ENCODE results near the gene PFKP.

The PFKP gene

GRCh38 chr10:3072641-3073360 is 5.5 kb downstream of the PFKP start:
- DNase-seq = no peak

DNA sequence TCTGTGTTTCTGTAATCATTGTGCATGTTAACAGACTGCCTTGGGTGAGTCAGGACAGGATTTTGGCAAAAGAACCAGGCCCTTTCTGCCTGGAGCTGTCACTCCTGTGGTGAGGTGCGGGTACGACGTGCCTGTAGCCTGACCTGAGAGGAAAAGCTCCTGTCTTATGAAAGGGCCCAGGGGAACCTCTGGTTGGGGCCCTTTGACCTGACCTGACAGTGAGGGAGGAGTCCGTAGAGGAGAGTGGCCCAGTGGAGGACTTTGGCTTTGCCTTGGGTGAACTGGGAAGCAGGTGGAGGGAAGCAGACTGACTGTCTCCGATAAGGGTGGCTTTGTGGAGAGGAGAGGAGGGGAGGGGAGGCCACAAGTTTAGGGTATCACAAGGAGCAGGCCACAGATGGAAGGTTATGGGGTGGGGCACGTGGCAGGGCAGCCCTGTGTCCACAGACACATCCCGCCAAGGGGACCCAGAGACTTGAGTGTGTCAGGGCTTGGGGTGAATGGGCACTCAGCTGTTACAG is 6.9 kb downstream of the PFKP start:
- no peak for DNase-seq

DNA sequence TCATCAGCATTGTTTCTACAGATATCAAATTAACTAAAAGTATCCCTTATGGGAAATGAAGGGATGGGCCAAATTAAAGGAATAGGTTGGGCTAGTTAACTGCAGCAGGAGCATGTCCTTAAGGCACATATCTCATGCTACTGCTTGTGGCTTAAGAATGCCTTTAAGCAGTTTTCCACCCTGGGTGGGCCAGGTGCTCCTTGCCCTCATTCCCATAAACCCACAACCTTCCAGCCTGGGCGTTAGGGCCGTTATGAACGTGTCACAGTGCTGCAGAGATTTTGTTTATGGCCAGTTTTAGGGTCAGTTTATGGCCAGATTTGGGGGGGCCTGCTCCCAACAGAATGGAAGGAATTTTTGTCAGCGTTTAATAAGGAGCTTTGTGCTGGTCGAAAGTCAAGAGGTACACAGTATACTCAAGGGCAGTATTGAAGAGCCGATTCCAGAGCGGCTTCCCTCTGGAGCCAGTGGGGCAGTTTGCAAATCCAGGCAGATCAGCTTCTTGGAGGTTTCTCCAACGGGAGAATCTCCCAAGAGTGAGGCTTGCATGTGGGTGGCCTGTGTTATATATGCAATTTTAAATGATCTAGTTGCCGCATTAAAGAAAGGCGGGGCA is 7.7 kb downstream of the PFKP start:
- DNase-seq = no peak

DNA sequence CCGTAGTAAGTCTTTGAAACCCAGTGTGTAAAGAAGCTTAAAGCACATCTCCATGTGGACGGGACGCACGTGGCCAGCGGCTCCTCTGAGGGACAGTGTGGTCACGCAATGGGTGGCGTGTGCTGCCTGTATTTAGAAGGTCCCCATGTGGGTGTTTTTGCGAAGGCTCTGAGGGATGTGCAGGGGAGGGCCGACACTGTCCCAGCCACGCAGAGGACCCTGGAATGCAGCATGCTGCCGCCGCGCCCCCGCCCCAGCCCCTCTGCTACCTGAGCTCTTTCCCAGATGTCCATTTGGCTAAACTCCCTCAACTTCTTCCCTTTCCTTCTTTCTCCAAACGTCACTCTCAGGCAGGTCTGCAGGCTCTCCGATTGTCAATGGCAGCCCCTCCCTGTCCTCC is 8.8 kb downstream of the PFKP start:
- no peak for DNase-seq

DNA sequence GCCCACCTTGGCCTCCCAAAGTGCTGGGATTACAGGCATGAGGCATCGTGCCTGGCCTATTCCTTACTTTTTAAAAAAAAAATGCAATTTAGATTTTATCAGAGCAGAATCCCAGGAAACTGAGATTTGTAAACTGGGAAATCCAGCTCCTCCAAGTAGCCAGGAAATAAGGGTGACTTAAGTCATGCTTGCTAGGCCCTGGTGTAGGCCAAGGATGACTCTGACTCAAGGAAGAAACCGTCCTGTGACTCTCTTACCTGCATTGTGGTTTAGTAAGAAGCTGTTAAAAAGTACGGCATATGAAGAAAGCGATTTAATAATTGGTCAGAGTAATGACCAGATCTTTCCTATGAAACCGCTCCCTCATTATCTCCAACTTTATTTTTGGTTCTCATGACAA is 10.2 kb downstream of the PFKP start:
- no peak for DNase-seq

- DNase-seq = no peak
Measured at GRCh38 chr10:3077940-3078630, 10.7 kb downstream of the PFKP start.

DNA sequence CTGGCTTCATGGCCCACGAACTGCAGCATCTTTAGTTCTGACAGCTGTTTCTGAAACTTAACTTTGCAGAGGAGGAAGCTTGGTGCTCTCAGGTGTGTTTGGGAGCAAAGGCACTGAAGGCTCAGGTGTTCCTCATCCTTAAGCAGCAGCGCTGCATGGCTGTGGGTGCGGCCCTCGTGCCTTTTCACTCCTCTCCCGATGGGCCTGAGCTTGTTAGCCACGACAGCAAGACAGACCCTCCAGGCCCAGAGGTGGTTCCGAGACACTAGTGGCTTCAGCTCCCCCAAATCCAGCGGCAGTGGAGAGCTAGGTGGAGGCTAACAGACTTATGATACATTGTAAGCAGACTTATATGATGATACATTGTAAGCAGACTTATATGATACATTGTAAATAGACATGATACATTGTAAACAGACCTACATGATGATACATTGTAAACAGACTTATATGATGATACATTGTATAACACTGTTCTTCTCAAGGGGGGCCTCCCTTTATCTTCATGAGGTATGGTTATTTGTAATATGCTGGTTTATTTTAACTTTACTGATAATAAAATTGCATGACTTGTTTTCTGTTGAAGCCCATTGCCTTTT is 14.1 kb downstream of the PFKP start:
- no peak for DNase-seq

GRCh38 chr10:3082290-3082689 is 14.9 kb downstream of the PFKP start:
- DNase-seq = no peak

DNA sequence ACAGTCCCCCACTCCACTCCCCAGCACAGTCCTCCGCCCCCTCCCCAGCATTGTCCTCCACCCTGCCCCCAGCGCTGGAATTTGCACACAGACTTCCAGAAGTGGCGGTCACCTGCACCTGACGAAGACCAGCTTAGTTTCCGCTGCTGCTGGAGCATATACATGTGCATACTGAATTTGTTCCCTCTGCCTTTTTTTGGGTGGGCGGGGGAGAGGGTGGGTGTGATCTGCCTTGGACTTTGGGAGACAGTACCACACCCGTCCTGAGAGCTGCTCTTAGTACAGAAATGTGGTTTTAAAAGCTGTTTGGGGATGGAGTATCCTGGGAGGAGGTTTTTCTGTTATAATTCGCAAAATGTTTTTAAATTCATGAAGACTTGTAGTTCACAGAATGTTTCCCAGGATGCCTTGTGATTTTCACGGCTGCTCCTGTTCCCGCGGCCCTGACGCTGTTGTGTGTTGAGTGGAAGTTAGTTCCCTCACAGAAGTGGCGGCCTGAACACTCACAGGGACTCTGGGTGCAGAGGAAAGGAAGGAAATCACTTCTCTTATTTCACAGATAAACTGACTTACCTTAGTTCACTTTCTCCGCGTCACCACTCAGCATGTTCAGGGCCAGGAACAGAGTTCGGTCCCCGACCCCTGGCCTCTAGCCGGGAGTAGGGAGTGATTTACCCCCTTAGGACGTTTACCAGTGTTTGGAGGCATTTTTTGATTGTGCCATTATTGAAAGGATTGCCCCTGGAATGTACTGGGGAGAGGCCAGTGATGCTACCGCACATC is 18.6 kb downstream of the PFKP start:
- DNase-seq = no peak

- DNase-seq = no peak
Measured at GRCh38 chr10:3090388-3090787, 23.0 kb downstream of the PFKP start.

DNA sequence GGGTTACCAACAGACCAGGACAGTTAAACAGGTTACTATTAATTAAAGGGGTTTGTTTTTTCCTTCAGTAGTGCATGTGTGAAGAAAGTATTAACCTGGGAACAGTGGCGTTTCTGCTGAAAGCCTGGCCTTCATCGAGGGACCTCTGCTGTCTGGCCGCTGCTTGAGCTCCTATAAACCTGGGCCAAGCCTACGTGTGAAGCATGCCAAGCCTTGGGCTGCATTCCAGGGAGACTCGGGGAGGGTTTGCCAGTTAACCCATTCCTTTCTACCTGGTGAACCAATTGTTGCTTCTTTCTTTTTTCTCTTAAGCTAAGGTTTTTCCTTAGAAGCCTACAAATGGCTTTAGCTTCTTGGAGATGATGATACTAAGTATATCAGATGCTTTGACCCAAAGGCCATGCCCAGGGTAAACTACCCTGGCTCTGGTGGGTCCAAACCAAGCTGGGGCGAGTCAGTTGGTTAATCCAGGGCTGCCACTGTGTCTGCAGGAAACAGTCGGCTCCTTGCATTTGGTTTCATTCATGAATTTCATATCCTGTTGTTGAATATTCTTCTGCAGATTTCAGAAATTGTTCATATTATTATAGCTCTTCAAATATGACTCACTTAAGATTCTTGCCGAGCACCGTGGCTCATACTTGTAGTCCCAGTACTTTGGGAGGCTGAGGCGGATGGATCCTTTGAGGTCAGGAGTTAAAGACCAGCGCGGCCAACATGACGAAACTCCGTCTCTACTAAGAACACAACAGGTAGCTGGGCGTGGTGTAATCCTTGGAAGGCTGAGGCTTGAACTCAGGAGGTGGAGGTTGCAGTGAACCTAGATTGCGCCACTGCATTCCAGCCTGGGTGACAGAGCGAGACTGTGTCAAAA is 23.8 kb downstream of the PFKP start:
- DNase-seq = peak; percentile 55 to 60

DNA sequence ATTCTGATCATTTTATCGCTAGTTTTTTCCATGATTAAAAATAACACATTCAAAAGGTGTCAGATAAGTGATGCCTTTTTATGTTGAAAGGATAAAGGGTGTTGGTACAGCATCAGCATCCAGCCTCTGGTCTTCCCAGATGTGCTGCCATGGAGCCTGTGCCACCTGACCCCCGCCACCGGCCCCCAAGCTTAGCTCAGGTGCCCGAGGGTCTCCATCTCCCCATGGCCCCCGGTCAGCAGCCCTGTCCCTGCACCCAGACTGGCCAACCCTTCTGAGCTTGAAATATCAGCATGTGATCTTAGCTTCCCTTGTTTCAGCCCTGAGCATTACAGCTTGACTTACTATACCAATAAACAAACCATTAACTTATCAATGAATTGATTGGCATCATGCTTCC is 24.6 kb downstream of the PFKP start:
- no peak for DNase-seq

DNA sequence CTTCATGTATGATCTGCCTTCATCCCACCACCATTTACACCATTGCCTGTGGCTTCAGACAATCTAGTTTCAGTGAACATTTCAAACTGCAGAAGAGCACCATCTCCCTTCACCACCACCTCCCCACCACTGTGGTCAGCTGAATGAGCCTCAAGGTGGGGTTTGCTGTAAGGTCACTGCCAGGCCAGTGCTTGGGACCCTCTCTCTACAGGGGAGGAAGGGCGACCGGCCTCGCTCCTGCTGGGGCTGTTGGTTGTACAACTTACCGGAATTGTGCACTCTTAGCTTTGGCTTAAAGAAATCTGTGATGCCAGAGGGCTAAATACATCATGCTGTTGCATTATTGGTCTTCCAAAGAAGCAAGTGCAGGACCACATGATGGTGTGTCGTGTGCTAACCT is 26.6 kb downstream of the PFKP start:
- no peak for DNase-seq

GRCh38 chr10:3094609-3095036 is 27.3 kb downstream of the PFKP start:
- DNase-seq = no peak

GRCh38 chr10:3095373-3096139 is 28.2 kb downstream of the PFKP start:
- DNase-seq = peak; percentile 49 to 63

DNA sequence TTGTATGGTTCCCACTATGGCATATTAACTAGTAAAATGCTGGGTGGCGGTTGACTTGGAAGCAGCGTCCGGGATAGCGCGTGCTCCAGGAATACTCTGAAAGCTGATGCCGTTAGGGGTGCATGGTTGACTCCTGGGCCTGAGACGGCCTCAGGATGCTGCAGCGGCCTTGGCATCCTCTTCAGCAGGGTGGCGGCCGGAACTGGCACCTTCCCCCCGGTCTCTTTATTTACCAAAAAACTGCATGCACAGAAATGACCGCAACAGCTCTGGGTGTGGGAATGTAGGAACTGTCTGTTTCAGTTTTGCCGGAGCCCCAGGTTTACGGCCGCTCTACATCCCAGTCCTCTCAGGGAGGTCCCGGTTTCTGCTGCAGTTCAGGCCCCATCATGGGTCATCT is 28.8 kb downstream of the PFKP start:
- DNase-seq = no peak

- no peak for DNase-seq
Measured at GRCh38 chr10:3097160-3097559, 29.8 kb downstream of the PFKP start.

DNA sequence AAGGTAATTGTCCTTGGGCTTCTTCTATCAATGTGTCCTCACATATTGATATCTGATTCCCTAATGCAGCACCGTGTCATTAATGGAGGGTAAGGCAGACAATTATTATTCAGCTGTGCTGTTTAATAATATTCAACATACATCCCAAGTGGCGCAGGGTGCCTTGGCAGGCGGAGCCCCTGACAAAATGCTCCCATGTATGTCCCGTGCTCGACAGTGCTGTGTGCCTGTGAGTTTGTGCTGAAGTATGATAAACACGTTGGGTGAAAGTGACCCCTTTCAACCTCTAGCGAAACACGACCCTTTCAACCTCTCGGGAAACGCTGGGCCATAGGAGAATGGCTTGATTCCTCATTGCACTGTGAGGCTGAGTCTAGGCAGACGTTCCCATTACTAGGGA is 31.3 kb downstream of the PFKP start:
- no peak for DNase-seq

GRCh38 chr10:3099291-3100092 is 32.1 kb downstream of the PFKP start:
- no peak for DNase-seq

All from stimulated activated CD4-positive, alpha-beta T cell treated with anti-CD3 and anti-CD28 coated beads, Interleukin-2, amount 100 ng/mL, for 24 hours (primary cell).